ENCODE measurements around the gene TTYH2. TPM values are rescaled to one million over a fixed set of nuclear protein-coding genes. Genes with fewer than 3 reads are reported as not detected.
A peak's percentile ranks its signal among the peaks of the same experiment; 100 is the strongest.

The TTYH2 gene
- total RNA-seq, 2 donors from 2014 or later = 18.2 to 26.0 TPM

DNA sequence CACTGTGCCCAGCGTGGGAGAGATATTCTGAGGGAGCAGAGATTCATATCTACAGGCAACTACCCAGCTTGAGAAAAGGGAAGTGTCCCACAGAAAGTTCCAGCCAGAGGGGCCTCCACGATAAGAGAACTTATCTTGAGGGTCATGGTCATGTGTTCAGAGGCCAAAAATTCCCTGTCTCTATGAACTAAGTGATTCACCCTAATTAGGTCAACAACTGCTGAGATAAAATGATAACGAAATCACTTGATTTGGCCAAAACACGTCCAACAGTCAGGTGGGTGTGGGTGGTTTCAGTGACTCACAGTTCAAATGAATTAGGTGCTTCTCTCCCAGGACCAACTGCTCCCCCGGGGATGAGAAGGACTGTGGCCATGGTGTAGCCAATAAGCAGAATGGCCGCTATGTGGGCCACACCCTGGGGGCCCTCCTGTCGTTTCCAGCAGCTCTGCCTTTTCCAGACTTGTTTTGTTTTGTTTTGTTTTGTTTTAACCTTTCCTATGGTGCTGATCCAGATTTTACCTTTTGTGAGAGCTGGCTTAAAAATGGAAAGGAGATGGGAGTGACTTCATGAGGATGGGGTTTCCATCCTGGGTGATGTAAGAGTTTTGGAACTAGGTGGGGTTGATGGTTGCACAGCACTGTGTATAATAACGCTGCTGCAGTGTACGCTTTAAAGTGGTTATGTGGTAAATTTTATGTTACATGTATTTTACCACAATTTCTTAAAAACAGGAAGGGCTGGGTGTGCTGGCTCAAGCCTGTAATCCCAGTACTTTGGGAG, 69.4 kb downstream of the TTYH2 start:
- Histone ChIP-seq H3K9me3 (no peaks in the 10 kb centered on the region), H3K4me1 (peaks cover 0 to 7% of the 10 kb centered on the region in 2 donors), H3K4me3 (no peak overlapping the region), H3K27ac (no peak overlapping the region), H3K27me3 (no peaks in the 10 kb centered on the region), H3K36me3 (no peaks in the 10 kb centered on the region)
- DNase-seq (ENCODE audit: low spot score) = no peak
- TF ChIP-seq, protein P1, sequence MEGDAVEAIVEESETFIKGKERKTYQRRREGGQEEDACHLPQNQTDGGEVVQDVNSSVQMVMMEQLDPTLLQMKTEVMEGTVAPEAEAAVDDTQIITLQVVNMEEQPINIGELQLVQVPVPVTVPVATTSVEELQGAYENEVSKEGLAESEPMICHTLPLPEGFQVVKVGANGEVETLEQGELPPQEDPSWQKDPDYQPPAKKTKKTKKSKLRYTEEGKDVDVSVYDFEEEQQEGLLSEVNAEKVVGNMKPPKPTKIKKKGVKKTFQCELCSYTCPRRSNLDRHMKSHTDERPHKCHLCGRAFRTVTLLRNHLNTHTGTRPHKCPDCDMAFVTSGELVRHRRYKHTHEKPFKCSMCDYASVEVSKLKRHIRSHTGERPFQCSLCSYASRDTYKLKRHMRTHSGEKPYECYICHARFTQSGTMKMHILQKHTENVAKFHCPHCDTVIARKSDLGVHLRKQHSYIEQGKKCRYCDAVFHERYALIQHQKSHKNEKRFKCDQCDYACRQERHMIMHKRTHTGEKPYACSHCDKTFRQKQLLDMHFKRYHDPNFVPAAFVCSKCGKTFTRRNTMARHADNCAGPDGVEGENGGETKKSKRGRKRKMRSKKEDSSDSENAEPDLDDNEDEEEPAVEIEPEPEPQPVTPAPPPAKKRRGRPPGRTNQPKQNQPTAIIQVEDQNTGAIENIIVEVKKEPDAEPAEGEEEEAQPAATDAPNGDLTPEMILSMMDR (IDR thresholded peaks at IDR 0.05) = no peak

DNA sequence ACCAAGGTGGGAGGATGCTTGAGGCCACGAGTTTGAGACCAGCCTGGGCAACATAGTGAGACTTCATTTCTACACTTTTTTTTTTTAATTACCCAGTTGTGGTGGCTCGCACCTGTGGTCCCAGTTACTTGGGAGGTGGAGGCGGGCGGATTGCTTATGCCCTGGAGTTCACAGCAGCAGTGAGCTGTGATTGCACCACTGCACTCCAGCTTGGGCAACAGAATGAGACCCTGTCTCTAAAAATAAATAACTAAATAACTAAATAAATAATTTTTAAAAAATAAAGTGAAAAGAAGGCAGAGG, 70.0 kb downstream of the TTYH2 start:
- Histone ChIP-seq H3K27me3 (no peaks in the 10 kb centered on the region), H3K27ac (no peak overlapping the region), H3K36me3 (no peaks in the 10 kb centered on the region), H3K4me1 (peaks cover 0 to 7% of the 10 kb centered on the region in 2 donors), H3K9me3 (no peaks in the 10 kb centered on the region), H3K4me3 (no peak overlapping the region)
- TF ChIP-seq, protein P1 (IDR thresholded peaks at IDR 0.05) = no peak
- DNase-seq (ENCODE audit: low spot score) = no peak

DNA sequence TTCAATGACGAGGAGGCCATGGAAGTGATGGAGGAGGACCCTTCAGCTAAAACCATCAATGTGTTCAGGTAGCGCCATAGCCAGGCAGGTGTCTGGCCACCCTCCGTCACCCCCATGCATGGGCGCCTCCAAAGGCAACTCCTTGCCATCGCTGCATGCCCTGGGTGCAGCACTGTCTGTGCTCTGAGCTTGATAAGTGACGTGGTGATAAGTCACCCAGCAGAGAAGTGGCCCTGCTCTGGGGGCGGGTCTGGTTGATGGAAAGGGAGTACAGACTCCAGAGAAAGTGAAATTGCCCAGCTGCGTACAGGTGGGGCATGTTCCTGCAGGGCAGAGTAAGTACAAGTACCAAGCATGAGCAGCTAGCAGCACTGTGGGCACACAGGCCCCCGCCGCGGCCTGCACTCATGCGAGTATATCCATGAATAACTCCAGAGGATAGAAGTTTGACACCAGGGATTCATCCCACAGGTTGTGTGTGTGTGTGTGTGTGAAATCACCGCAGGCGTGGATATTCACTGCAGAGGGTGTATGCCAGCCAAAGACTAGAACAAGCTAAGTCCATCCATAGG, 73.7 kb downstream of the TTYH2 start:
- DNase-seq (ENCODE audit: low spot score) = no peak
- TF ChIP-seq, protein P1 (IDR thresholded peaks at IDR 0.05) = no peak

DNA sequence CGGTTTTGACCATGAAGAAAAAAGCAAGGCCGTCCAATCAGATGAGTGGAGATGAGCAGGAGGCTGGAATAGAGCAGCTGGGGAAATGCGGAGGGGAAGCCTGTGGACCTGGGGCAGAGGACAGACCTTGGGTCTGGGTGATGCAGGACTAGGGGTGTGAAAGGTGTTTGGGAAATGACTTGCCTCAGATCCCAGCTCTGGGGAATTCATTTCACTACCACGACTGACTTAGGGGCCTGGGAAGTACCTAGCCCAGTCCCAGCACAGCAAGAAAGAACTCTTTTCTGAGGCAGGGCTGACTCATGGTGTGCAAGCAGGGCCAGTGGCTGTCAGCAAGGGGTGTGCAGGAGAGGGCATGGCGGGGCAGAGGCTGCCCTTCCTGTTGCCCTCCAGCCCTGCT, 75.4 kb downstream of the TTYH2 start:
- DNase-seq (ENCODE audit: low spot score) = no peak
- TF ChIP-seq, protein P1 (IDR thresholded peaks at IDR 0.05) = no peak
- H3K27ac ChIP-seq = no peak overlapping the region

More for the DNA sequence above, 73.7 kb downstream of the TTYH2 start:
- no peak overlapping the region for H3K4me3 ChIP-seq
- peaks cover 0 to 27% of the 10 kb centered on the region in 2 donors for H3K4me1 ChIP-seq
- H3K36me3 ChIP-seq = no peaks in the 10 kb centered on the region
- no peaks in the 10 kb centered on the region for H3K9me3 ChIP-seq
- no peaks in the 10 kb centered on the region for H3K27me3 ChIP-seq
- no peak overlapping the region for H3K27ac ChIP-seq

DNA sequence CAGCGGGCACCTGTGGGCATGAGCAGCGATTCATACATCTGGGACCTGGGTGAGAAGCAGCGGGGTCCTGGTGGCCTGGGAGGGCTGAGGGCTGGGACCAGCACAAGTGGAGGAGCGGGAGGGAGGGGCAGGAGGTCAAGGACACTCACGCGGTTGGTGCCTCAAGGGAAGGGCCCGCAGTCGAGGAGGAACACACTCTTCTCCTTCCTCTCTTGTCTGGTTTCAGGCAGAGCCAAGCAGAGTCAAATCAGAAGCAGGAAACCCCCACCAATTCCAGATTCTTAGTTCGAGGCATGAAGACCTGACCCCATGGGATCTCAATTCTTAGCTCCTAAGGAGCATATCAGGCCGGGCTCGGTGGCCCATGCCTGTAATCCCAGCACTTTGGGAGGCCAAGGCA, 76.3 kb downstream of the TTYH2 start:
- DNase-seq (ENCODE audit: low spot score) = no peak
- TF ChIP-seq, protein P1 (IDR thresholded peaks at IDR 0.05) = no peak
- Histone ChIP-seq H3K27ac (peak overlapping the region; percentile 64 to 74), H3K9me3 (no peaks in the 10 kb centered on the region), H3K4me1 (peaks cover 0 to 25% of the 10 kb centered on the region in 2 donors), H3K4me3 (no peak overlapping the region), H3K27me3 (no peaks in the 10 kb centered on the region), H3K36me3 (no peaks in the 10 kb centered on the region)

More for the DNA sequence above, 75.4 kb downstream of the TTYH2 start:
- Histone ChIP-seq H3K27me3 (no peaks in the 10 kb centered on the region), H3K4me1 (peaks cover 0 to 27% of the 10 kb centered on the region in 2 donors), H3K9me3 (no peaks in the 10 kb centered on the region), H3K4me3 (no peak overlapping the region), H3K36me3 (no peaks in the 10 kb centered on the region)

All from right atrium auricular region (tissue), 2 donors.